SK-N-SH (cell line): ENCODE measurements around the gene LRP11. TPM values are rescaled to one million over a fixed set of nuclear protein-coding genes. Genes with fewer than 3 reads are reported as not detected.
A peak's percentile ranks its signal among the peaks of the same experiment; 100 is the strongest.

Experiments used
- CTCF ChIA-PET: fragments of 300-600, 350-600 bp; formaldehyde crosslinking; extraction: SDS; loops from one replicate; lab custom pipeline; 2021; lab: Yijun Ruan, JAX
- POLR2A ChIA-PET: fragments of 350-600 bp; sonication (Branson Sonifier 250); formaldehyde crosslinking; extraction: SDS; loops from one replicate; lab custom pipeline; 2020; ENCODE audit warnings: antibody characterized with exemption, inconsistent platforms; lab: Yijun Ruan, JAX
- DNase-seq: peaks from one replicate; pipeline ENCODE4 v3.0.0; 2012
- H2AFZ ChIP-seq: fragments of 200-600 bp; sonication (generic); 2 replicates; pipeline ENCODE4 v1.8.1; 2016; ENCODE audit warnings: antibody characterized with exemption, mild to moderate bottlenecking, low read depth
- H3F3A ChIP-seq: fragments of 200-600 bp; sonication (generic); replicated peaks from 2 replicates; pipeline ENCODE3; 2016; ENCODE audit warnings: antibody characterized with exemption, mild to moderate bottlenecking; ENCODE audit not compliant: insufficient read depth
- H3K27ac ChIP-seq, 2 experiments: fragments of 200-500 bp in 1 of 2; fragments of 200-600 bp in 1 of 2; sonication (Bioruptor generic) in 1 of 2; sonication (generic), shearing (Covaris generic) in 1 of 2; 2 replicates each; pipeline versions ENCODE4 v1.5.1 to v1.6.1; 2014 to 2016; ENCODE audit warnings: low read depth in 2 of 2, inconsistent platforms in 1 of 2, low read length in 1 of 2, mild to moderate bottlenecking in 1 of 2, mixed read lengths in 1 of 2
- H3K27me3 ChIP-seq: fragments of 200-600 bp; sonication (generic), shearing (Covaris generic); 2 replicates; pipeline ENCODE4 v1.6.1; 2016; ENCODE audit warnings: mixed run types; ENCODE audit not compliant: insufficient read depth
- H3K36me3 ChIP-seq, 2 experiments: fragments of 200-500 bp in 1 of 2; fragments of 200-600 bp in 1 of 2; sonication (Bioruptor generic) in 1 of 2; sonication (generic) in 1 of 2; replicated peaks in 1 of 2; 2 replicates each; pipeline versions ENCODE3 to v1.5.1; 2014 to 2016; ENCODE audit warnings: low read length in 1 of 2, mild to moderate bottlenecking in 1 of 2; ENCODE audit not compliant: insufficient read depth in 2 of 2, control insufficient read depth in 1 of 2
- H3K4me1 ChIP-seq, 2 experiments: fragments of 200-500 bp in 1 of 2; fragments of 200-600 bp in 1 of 2; sonication (Bioruptor generic) in 1 of 2; sonication (generic), shearing (Covaris generic) in 1 of 2; 2 replicates each; pipeline versions ENCODE4 v1.5.1 to v1.6.1; 2014 to 2016; ENCODE audit warnings: low read depth in 1 of 2, low read length in 1 of 2, mixed run types in 1 of 2; ENCODE audit not compliant: insufficient read depth in 2 of 2, control insufficient read depth in 1 of 2
- H3K4me2 ChIP-seq: fragments of 200-600 bp; sonication (generic), shearing (Covaris generic); 2 replicates; pipeline ENCODE4 v1.6.1; 2017; ENCODE audit warnings: mixed run types
- H3K4me3 ChIP-seq, 2 experiments: fragments of 200-500 bp in 1 of 2; fragments of 200-600 bp in 1 of 2; sonication (Bioruptor generic) in 1 of 2; sonication (generic), shearing (Covaris generic) in 1 of 2; 2 replicates each; pipeline versions ENCODE4 v1.5.1 to v1.8.1; 2014 to 2016; ENCODE audit warnings: low read depth in 2 of 2, inconsistent platforms in 1 of 2, low read length in 1 of 2, mild to moderate bottlenecking in 1 of 2, mixed read lengths in 1 of 2, moderate library complexity in 1 of 2
- H3K79me2 ChIP-seq: fragments of 200-600 bp; sonication (generic); 2 replicates; pipeline ENCODE4 v1.8.1; 2017; ENCODE audit warnings: mild to moderate bottlenecking; ENCODE audit not compliant: insufficient read depth
- H3K9ac ChIP-seq: fragments of 200-600 bp; sonication (generic); 2 replicates; pipeline ENCODE4 v1.6.1; 2017; ENCODE audit warnings: mixed run types
- H3K9me2 ChIP-seq: fragments of 200-600 bp; sonication (generic); 2 replicates; pipeline ENCODE4 v1.6.1; 2017; ENCODE audit warnings: mixed run types
- H3K9me3 ChIP-seq: fragments of 200-600 bp; sonication (generic); 2 replicates; pipeline ENCODE4 v1.6.1; 2017; ENCODE audit warnings: mixed run types, mild to moderate bottlenecking, moderate library complexity
- H4K20me1 ChIP-seq: fragments of 200-600 bp; sonication (generic); 2 replicates; pipeline ENCODE4 v1.6.1; 2017; ENCODE audit warnings: mild to moderate bottlenecking, mixed run types; ENCODE audit not compliant: insufficient read depth
- EZH2phosphoT487 ChIP-seq: fragments of 200-600 bp; sonication (generic); IDR thresholded peaks from 2 replicates; pipeline ENCODE4 v1.6.1; 2017; ENCODE audit warnings: low read depth, mixed run types, mild to moderate bottlenecking, antibody characterized with exemption, moderate library complexity, borderline replicate concordance
- FOSL2 ChIP-seq: IDR thresholded peaks from 2 replicates; pipeline ENCODE4 v1.4.0; 2012; ENCODE audit warnings: low read depth, mild to moderate bottlenecking, moderate library complexity, borderline replicate concordance
- FOXJ3 ChIP-seq: sonication (generic); formaldehyde crosslinking; IDR thresholded peaks from 2 replicates; pipeline ENCODE4 v1.5.1; 2020; ENCODE audit warnings: mild to moderate bottlenecking, missing genetic modification reagents
- GABPA ChIP-seq: IDR thresholded peaks from 2 replicates; pipeline ENCODE4 v1.4.0; 2012; ENCODE audit warnings: low read depth, mild to moderate bottlenecking
- GATA2 ChIP-seq: sonication (generic); formaldehyde crosslinking; IDR thresholded peaks from 2 replicates; pipeline ENCODE4 v1.5.0; 2020; ENCODE audit warnings: mild to moderate bottlenecking, missing genetic modification reagents
- IRF3 ChIP-seq: fragments of 150-350 bp; IDR thresholded peaks from 2 replicates; pipeline ENCODE4 v1.6.1; 2016; ENCODE audit warnings: mild to moderate bottlenecking, low read depth, low read length
- JUND ChIP-seq: IDR thresholded peaks from 2 replicates; pipeline ENCODE4 v1.4.0; 2012
- MXI1 ChIP-seq: IDR thresholded peaks from 2 replicates; pipeline ENCODE4 v1.6.1; 2012; ENCODE audit warnings: mild to moderate bottlenecking, low read depth, low read length, improper control_type of control experiment
- NRF1 ChIP-seq: IDR thresholded peaks from 2 replicates; pipeline ENCODE4 v1.6.1; 2012; ENCODE audit warnings: low read depth, mild to moderate bottlenecking, low read length
- POLR2AphosphoS5 ChIP-seq: IDR thresholded peaks from 2 replicates; pipeline ENCODE4 v1.6.1; 2012; ENCODE audit warnings: low read depth, low read length
- RFX5 ChIP-seq: IDR thresholded peaks from 2 replicates; pipeline ENCODE4 v1.6.1; 2012; ENCODE audit warnings: mild to moderate bottlenecking, improper control_type of control experiment, low read length
- SIN3A ChIP-seq: IDR thresholded peaks from 2 replicates; pipeline ENCODE4 v1.6.1; 2012; ENCODE audit warnings: low read depth, mild to moderate bottlenecking, low read length, moderate library complexity, borderline replicate concordance
- TAF1 ChIP-seq: IDR thresholded peaks from 2 replicates; pipeline ENCODE4 v1.6.1; 2012; ENCODE audit warnings: low read depth, mild to moderate bottlenecking, low read length, moderate library complexity, borderline replicate concordance
- TEAD4 ChIP-seq: IDR thresholded peaks from 2 replicates; pipeline ENCODE4 v1.4.0; 2012; ENCODE audit warnings: mild to moderate bottlenecking, borderline replicate concordance; ENCODE audit not compliant: insufficient read depth
- USF1 ChIP-seq: IDR thresholded peaks from 2 replicates; pipeline ENCODE4 v1.4.0; 2012; ENCODE audit warnings: low read depth, borderline replicate concordance
- USF2 ChIP-seq: fragments of 150-350 bp; IDR thresholded peaks from 2 replicates; pipeline ENCODE4 v1.6.1; 2017; ENCODE audit warnings: antibody characterized with exemption, low read length, low read depth, borderline replicate concordance
- YY1 ChIP-seq: IDR thresholded peaks from 2 replicates; pipeline ENCODE4 v1.4.0; 2012; ENCODE audit warnings: low read depth, mild to moderate bottlenecking
- ZBTB33 ChIP-seq: IDR thresholded peaks from 2 replicates; pipeline ENCODE4 v1.4.0; 2012; ENCODE audit warnings: low read depth, borderline replicate concordance
- WGBS: methylation state at CpG from one replicate; pipeline ENCODE4 v1.1.6; 2017; ENCODE audit warnings: low lambda C conversion rate; 5-methylcytosine and 5-hydroxymethylcytosine counted together
- polyA plus RNA-seq, 3 experiments: library from polyadenylated mRNA; depleted of rRNA; stranded (reverse); fragments of >200 nt; gene quantifications; 2 replicates each; pipeline ENCODE4 v1.2.3, GENCODE V29; 2012

LRP11 gene
- polyA plus RNA-seq, 1 of the 3 experiments (the other 2 are of a cell fraction), result 25.0 TPM

GRCh38 chr6:149861603-149862423, 2.3 kb downstream of the LRP11 start:
- Histone ChIP-seq H3K79me2 (peaks cover 62% of the 10 kb centered on the region), H3K36me3 (peaks cover 0 to 4% of the 10 kb centered on the region in 2 experiments), H3K27me3 (no peaks in the 10 kb centered on the region), H4K20me1 (no peaks in the 10 kb centered on the region), H2AFZ (no peak overlapping the region), H3K4me2 (peak overlapping the region; percentile 93), H3K4me1 (peaks cover 11 to 14% of the 10 kb centered on the region in 2 experiments; a peak in 3 of 4 replicates), H3K4me3 (peak overlapping the region in 1 of 2 experiments; percentile 75; a peak in 2 of 4 replicates), H3K9me3 (no peaks in the 10 kb centered on the region), H3K9ac (no peak overlapping the region), H3K27ac (peak overlapping the region in 1 of 2 experiments; percentile 76; a peak in 1 of 4 replicates), H3K9me2 (no peaks in the 10 kb centered on the region), H3F3A (peaks cover 20% of the 10 kb centered on the region)
- no peak for DNase-seq
- CTCF ChIA-PET, result interaction anchor here (0.8 to 4.9 kb wide), 6 partner anchors 8 to 956 kb away, joined by 3 to 34 read pairs (median 3); no protein-coding TSS in a partner anchor
- 81% methylated on average over 12 of the region's 14 CpGs for WGBS
- TF ChIP-seq GATA2 (CRISPR knock-in tag), result no peak
- no peak for TF ChIP-seq POLR2AphosphoS5
- no peak for TF ChIP-seq YY1
- TF ChIP-seq ZBTB33, result no peak
- TF ChIP-seq USF1, result no peak
- TF ChIP-seq NRF1, result no peak
- TF ChIP-seq USF2, result no peak
- no peak for TF ChIP-seq FOXJ3 (CRISPR knock-in tag)
- no peak for TF ChIP-seq IRF3
- no peak for TF ChIP-seq MXI1
- no peak for TF ChIP-seq EZH2phosphoT487
- no peak for TF ChIP-seq JUND
- no peak for TF ChIP-seq RFX5
- TF ChIP-seq TEAD4, result no peak
- TF ChIP-seq FOSL2, result no peak
- TF ChIP-seq SIN3A, result no peak
- TF ChIP-seq TAF1, result no peak
- no peak for TF ChIP-seq GABPA
- POLR2A ChIA-PET, result no interaction called here
